BLaER1 (cell line): ENCODE results near the gene CEP72.

Experiments
- H3K27ac ChIP-seq: shearing (Covaris generic); formaldehyde crosslinking; 2 replicates; pipeline ENCODE4 v1.8.1; 2022
- H3K27me3 ChIP-seq: shearing (Covaris generic); formaldehyde crosslinking; 2 replicates; pipeline ENCODE4 v1.8.1; 2022
- H3K36me3 ChIP-seq: shearing (Covaris generic); formaldehyde crosslinking; 2 replicates; pipeline ENCODE4 v1.8.1; 2022
- H3K4me1 ChIP-seq: shearing (Covaris generic); formaldehyde crosslinking; 2 replicates; pipeline ENCODE4 v1.8.1; 2022
- H3K4me2 ChIP-seq: shearing (Covaris generic); formaldehyde crosslinking; 2 replicates; pipeline ENCODE4 v1.8.1; 2022
- H3K4me3 ChIP-seq: shearing (Covaris generic); formaldehyde crosslinking; 2 replicates; pipeline ENCODE4 v1.8.1; 2022
- H3K9ac ChIP-seq: shearing (Covaris generic); formaldehyde crosslinking; 2 replicates; pipeline ENCODE4 v1.8.1; 2022
- H3K9me3 ChIP-seq: shearing (Covaris generic); formaldehyde crosslinking; 2 replicates; pipeline ENCODE4 v1.8.1; 2022
- H4K20me1 ChIP-seq: shearing (Covaris generic); formaldehyde crosslinking; 2 replicates; pipeline ENCODE4 v1.8.1; 2022
- Cebpa-rat ChIP-seq: shearing (Covaris generic); IDR thresholded peaks from 2 replicates; pipeline ENCODE4 v1.8.1; 2022

CEP72 gene

GRCh38 chr5:611731-612486, at the start of gene CEP72:
Gene CEP72, plus strand, starts transcription at chr5:612340. Its CDS starts 22 bp downstream, at chr5:612362.
- H3K9ac ChIP-seq = peak within 1 kb of the TSS; percentile 88
- peak within 1 kb of the TSS; percentile 89 for H3K4me3 ChIP-seq
- no peaks in the 10 kb centered on the region for H3K27me3 ChIP-seq
- peaks cover 16% of the 10 kb centered on the region; the same call in 1 of the 2 replicates for H4K20me1 ChIP-seq
- peaks cover 47% of the 10 kb centered on the region for H3K4me1 ChIP-seq
- no peak for TF ChIP-seq Cebpa-rat
- H3K27ac ChIP-seq = peak within 1 kb of the TSS; percentile 66
- H3K4me2 ChIP-seq = peak within 1 kb of the TSS; percentile 81
- peaks cover 19% of the 10 kb centered on the region for H3K36me3 ChIP-seq
- H3K9me3 ChIP-seq = peaks cover 10% of the 10 kb centered on the region; the same call in 1 of the 2 replicates

GRCh38 chr5:565782-566440, 46.2 kb upstream of the CEP72 start:
- no peaks in the 10 kb centered on the region for H3K27me3 ChIP-seq
- no peaks in the 10 kb centered on the region for H3K9me3 ChIP-seq
- TF ChIP-seq Cebpa-rat = no peak
- no peak overlapping the region for H3K4me2 ChIP-seq
- no peaks in the 10 kb centered on the region for H3K36me3 ChIP-seq
- no peaks in the 10 kb centered on the region for H4K20me1 ChIP-seq
- H3K4me3 ChIP-seq = no peak overlapping the region
- H3K4me1 ChIP-seq = no peaks in the 10 kb centered on the region
- no peak overlapping the region for H3K9ac ChIP-seq
- no peak overlapping the region for H3K27ac ChIP-seq

- Histone ChIP-seq H4K20me1 (no peaks in the 10 kb centered on the region), H3K4me1 (peaks cover 3% of the 10 kb centered on the region), H3K36me3 (no peaks in the 10 kb centered on the region), H3K9me3 (no peaks in the 10 kb centered on the region), H3K9ac (no peak overlapping the region), H3K27ac (no peak overlapping the region), H3K4me2 (no peak overlapping the region), H3K4me3 (no peak overlapping the region), H3K27me3 (no peaks in the 10 kb centered on the region)
- no peak for TF ChIP-seq Cebpa-rat
These were observed 45.4 kb upstream of the CEP72 start for GRCh38 chr5:566636-567309.

- no peak for TF ChIP-seq Cebpa-rat
- Histone ChIP-seq H3K4me1 (peaks cover 12% of the 10 kb centered on the region), H3K36me3 (no peaks in the 10 kb centered on the region), H4K20me1 (no peaks in the 10 kb centered on the region), H3K27me3 (no peaks in the 10 kb centered on the region), H3K27ac (no peak overlapping the region), H3K4me2 (no peak overlapping the region), H3K9me3 (no peaks in the 10 kb centered on the region), H3K4me3 (no peak overlapping the region), H3K9ac (no peak overlapping the region)
These were observed 44.5 kb upstream of the CEP72 start for GRCh38 chr5:567664-568060.

- H3K4me2 ChIP-seq = no peak overlapping the region
- H3K4me3 ChIP-seq = no peak overlapping the region
- no peaks in the 10 kb centered on the region for H3K27me3 ChIP-seq
- no peak for TF ChIP-seq Cebpa-rat
- H3K27ac ChIP-seq = no peak overlapping the region
- peaks cover 14% of the 10 kb centered on the region for H3K4me1 ChIP-seq
- no peak overlapping the region for H3K9ac ChIP-seq
- no peaks in the 10 kb centered on the region for H3K36me3 ChIP-seq
- H4K20me1 ChIP-seq = no peaks in the 10 kb centered on the region
- no peaks in the 10 kb centered on the region for H3K9me3 ChIP-seq
These were observed 43.9 kb upstream of the CEP72 start for GRCh38 chr5:568061-568781.

- Histone ChIP-seq H3K4me3 (no peak overlapping the region), H3K9me3 (no peaks in the 10 kb centered on the region), H3K27ac (no peak overlapping the region), H3K9ac (no peak overlapping the region), H3K27me3 (no peaks in the 10 kb centered on the region), H4K20me1 (no peaks in the 10 kb centered on the region), H3K4me1 (peaks cover 14% of the 10 kb centered on the region), H3K4me2 (no peak overlapping the region), H3K36me3 (no peaks in the 10 kb centered on the region)
- no peak for TF ChIP-seq Cebpa-rat
These were observed 43.3 kb upstream of the CEP72 start for GRCh38 chr5:568809-569208.

GRCh38 chr5:569358-569867, 42.7 kb upstream of the CEP72 start:
- Histone ChIP-seq H3K9me3 (no peaks in the 10 kb centered on the region), H3K4me2 (no peak overlapping the region), H3K4me1 (peaks cover 14% of the 10 kb centered on the region), H3K9ac (no peak overlapping the region), H3K27ac (no peak overlapping the region), H3K4me3 (no peak overlapping the region), H4K20me1 (no peaks in the 10 kb centered on the region), H3K36me3 (no peaks in the 10 kb centered on the region), H3K27me3 (no peaks in the 10 kb centered on the region)
- TF ChIP-seq Cebpa-rat = no peak

GRCh38 chr5:569868-570361, 42.2 kb upstream of the CEP72 start:
- Histone ChIP-seq H3K4me1 (peaks cover 14% of the 10 kb centered on the region), H3K9ac (no peak overlapping the region), H3K4me3 (no peak overlapping the region), H3K36me3 (no peaks in the 10 kb centered on the region), H3K4me2 (no peak overlapping the region), H3K9me3 (no peaks in the 10 kb centered on the region), H4K20me1 (no peaks in the 10 kb centered on the region), H3K27me3 (no peaks in the 10 kb centered on the region), H3K27ac (no peak overlapping the region)
- no peak for TF ChIP-seq Cebpa-rat

- H3K9ac ChIP-seq = no peak overlapping the region
- no peak overlapping the region for H3K4me3 ChIP-seq
- H3K36me3 ChIP-seq = no peaks in the 10 kb centered on the region
- peaks cover 4% of the 10 kb centered on the region for H3K9me3 ChIP-seq
- no peak for TF ChIP-seq Cebpa-rat
- no peaks in the 10 kb centered on the region for H3K27me3 ChIP-seq
- no peaks in the 10 kb centered on the region for H4K20me1 ChIP-seq
- H3K4me1 ChIP-seq = peaks cover 14% of the 10 kb centered on the region
- H3K27ac ChIP-seq = no peak overlapping the region
- no peak overlapping the region for H3K4me2 ChIP-seq
These were observed 41.7 kb upstream of the CEP72 start for GRCh38 chr5:570446-570845.
